Stimulated activated CD8-positive, alpha-beta memory T cell treated with anti-CD3 and anti-CD28 coated beads, Interleukin-7, amount 100 ng/mL, for 24 hours (primary cell): ENCODE data around the gene RPE.

ENCODE experiments used
- DNase-seq: peaks from one replicate; pipeline ENCODE4 v3.0.0-alpha.2; 2020; ENCODE audit warnings: low read depth

Gene RPE

GRCh38 chr2:210002158-210003157 lies at the start of gene RPE:
TSS of gene RPE (plus strand) at chr2:210002638. CDS start at chr2:210002662, 24 bp downstream.
- peak; percentile 96 for DNase-seq

- no peak for DNase-seq
These were observed 46.2 kb upstream of the RPE start for GRCh38 chr2:209956271-209956670.

DNA sequence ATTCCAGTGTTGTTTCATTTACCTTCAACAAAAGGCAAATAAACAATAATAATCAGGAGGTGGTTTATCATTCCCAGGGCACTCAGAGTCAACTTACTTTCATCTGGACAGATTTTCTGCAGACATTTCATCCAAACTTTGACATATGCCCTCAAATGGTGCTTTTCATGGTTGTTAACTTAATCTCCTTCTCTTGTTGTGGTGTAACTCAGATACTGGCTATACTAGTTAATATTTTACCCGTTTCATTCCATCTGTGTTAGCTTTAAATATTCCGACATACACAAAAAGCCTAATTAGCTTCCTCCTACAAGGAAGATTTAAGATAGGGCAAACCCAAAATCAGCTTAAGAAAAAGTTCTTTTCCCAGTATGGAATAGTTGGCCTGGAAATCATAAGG lies 44.4 kb upstream of the RPE start:
- DNase-seq, result no peak

- no peak for DNase-seq
These were observed 42.4 kb upstream of the RPE start for GRCh38 chr2:209960045-209960444.

- no peak for DNase-seq
These were observed 41.5 kb upstream of the RPE start for GRCh38 chr2:209960676-209961630.

DNA sequence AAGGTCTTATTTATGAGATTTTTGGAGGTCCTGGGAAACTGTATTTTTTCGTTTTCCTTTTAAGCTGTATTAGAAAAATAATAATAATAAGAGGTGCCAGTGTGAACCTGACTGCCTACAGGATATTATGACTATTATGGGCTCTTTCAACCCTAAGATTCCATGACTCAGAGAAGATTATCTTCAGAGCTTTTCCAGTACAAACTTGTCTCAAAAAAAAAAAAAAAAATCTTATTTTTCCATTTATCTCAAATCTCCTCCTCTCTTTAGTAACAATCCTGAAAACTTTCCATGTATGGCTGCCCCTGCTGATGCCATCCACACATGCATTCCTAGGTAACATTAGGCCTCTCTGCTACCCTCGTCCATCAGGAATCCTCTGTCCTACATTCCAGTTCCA lies 36.7 kb upstream of the RPE start:
- no peak for DNase-seq

DNA sequence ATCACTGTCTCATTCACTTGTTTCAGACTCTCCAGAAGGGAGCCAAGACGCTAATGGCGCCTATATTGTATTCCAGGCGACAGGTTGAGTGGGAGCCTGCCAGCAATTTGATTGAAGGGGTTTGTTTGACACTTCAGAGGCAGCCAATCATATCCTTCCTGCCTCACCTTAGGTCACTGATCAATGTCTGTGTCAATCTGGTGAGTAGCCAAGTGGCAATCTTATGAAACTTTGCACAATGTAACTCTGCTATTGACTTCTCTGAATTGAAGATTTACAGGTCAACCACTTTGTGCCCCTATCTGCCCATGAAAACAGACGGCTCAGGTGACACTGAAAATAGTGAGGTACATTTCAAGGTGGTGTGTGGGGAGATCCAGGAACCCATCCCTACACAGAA lies 32.7 kb upstream of the RPE start:
- DNase-seq, result no peak

DNA sequence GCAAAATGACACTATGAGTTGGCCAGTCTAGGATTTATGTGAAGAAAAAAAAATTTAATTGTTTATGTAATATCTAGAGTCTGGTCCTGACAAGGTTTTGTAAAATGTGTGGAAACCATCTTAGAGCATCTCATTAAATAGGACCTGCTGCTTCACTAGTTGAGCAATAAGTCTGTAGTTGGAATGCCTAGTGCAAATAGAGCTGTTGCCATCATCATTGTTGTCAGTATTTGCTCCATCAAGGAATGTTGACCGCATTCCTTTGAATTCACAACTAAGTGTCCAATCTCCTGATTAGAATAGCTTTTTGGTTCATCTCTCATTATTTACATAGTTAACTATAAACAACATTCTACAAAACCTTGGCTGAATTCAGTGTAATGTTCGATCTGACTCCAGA lies 32.2 kb upstream of the RPE start:
- DNase-seq, result no peak

DNA sequence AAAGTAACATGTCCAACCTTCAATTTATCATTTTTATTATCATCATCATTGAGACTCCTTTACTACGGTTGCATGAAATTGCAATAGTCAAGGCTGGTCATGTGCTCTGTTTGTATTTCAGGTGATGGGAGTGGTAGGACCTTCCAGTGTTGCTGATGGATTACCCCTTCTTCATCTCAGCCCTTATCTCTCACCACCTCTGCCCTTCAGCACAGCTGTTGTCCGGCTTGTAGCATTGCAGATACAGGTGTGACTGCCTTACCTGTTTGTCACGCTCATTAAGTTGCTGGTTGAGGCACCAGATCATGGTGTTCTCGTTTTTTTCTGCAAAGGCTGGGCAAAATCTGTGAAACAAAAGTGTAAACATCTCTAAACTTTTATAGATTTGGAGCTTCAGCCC lies 31.7 kb upstream of the RPE start:
- no peak for DNase-seq

DNA sequence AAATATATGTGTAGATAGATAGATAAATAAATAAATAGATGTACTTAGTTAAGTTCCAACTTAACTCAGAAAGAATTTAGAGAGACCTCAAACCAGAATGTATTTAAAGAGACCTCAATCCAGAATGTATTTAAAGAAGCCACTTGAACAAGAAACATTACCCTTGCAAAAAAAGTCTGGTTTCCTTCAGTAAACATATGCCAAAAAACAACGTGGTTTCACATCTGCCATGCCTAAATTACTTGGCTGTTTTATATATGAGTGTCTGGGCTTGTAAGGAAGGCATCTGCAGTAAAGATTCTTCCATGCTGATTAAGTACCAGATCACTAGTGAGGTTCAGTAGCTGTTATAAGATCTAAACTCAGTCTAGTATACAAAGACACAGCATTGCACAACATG lies 29.1 kb upstream of the RPE start:
- DNase-seq, result no peak

- no peak for DNase-seq
These were observed 27.9 kb upstream of the RPE start for GRCh38 chr2:209974576-209974975.

DNA sequence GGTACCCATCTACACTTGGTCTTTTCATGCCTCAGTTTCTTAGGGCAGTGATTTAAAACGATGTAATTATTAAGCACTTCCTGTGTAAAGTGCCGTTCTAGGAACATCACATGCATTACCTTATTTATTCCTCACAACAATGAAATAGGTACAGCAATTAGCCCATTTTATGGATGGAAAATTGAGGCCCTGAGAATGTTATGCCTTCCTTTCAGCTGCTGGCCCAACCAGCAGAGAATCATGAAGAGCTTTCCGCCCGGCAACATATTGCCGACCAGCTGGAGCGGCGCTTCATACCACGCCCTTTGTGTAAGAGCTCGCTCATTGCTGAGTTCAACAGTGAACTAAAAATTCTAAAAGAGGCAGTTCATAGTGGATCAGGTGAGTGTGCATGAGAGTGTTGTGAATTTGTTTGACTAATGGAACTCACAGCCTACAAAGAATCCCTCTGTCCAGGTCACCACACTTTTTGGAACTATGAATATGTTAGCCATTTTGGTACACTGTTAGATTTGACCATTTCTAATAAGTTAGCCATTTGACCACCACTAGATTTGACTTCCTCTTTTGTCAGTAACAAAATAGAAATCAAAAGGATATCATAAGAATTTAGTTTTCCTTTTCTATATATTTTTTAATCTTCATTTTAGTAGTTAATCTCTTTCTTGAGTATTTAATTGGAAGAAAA lies 25.6 kb upstream of the RPE start:
- DNase-seq, result no peak

DNA sequence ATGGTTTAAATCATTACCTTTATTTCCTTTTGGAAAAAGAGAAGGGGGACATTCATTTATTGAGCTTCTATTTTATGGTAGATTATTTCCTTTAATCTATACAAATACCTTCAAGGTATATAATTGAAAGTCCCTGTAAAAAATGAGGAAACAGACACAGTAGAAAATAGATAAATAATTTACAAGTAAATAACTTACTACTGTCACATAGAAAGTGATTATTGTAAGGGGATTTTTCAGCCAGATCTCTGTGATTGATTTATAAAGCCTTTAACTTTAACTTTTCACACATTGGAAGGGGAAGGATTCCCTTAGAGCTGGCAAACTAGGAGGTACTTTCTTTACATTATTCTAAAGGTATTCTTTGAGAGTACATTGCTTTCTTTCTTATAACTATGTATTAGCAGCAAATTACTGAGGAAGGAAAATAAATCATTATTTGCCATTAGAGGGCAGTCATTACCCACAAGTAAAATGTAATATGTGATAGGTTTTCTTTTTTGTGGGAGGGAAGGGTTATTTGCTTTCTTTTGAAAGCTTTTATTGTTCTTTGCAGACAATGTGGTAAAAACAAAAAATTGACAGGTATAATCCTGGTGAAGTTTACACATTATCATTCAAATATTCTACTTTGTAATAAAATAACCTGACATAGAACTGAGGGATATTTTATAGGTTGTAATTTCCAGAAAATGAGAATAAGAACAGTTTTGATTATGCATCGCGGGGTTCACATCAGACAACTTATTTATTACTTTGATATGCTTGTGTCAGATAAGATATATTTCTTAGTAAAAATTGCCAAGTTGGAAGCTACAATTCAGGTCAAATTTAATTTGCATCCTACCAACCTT lies 24.8 kb upstream of the RPE start:
- DNase-seq, result no peak

DNA sequence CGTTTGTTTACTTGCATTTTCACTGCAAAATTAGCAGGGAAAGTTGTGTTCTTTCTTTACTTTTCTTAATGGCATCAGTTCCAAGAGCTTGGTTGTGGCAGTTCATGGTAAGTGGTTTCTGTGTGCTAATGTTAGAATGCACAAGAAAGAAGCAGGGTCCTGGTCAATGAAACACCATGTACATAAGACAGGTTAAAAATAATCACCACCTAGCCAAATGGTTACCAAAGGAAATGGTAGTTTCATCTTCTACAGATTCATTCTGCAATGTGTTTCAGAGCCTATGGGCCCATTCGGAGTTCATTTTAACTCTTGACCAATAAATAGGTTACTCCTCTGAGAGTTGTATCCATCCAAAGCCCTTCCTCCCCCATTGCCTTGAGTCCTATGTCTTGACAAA lies 18.1 kb upstream of the RPE start:
- no peak for DNase-seq

GRCh38 chr2:209985874-209986273 lies 16.6 kb upstream of the RPE start:
- DNase-seq, result no peak

GRCh38 chr2:209986415-209986814 lies 16.0 kb upstream of the RPE start:
- DNase-seq, result no peak

GRCh38 chr2:209988010-209988409 lies 14.4 kb upstream of the RPE start:
- DNase-seq, result no peak

DNA sequence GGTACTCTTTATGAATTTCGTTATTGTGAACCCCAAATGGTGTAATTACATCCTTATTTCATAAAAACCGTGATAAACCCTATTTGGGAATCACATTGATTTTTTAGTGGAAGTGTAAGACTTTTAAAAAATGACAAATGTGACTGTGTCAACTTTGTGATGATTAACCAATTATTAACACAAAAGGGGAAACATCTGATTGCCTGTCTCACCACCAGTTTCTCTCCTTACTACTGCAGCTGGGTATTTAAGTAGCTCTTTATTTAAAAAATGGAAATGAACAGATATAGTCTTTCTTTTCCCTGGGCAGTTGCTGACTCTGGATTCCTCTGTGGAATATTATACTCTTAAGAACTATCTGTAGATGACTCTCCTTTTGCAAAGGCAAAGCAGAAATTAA lies 11.6 kb upstream of the RPE start:
- no peak for DNase-seq

DNA sequence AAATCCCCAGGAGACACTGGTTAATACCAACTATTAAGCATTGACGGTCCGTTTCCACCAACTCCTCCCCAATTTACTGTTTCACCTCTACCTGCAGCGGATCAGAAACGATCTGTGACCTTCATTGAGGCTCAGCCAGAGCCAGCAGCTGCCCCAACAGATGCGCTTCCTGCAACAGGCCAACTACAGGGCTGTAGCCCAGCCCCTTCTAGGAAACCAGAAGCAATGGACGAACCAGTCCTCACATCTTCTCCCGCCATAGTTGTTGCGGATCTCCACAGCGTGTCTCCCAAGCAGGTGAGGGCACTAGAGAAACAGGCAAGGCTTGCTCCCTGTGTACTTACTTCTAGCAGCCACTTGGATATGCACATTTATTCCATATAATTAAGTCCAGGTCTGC lies 8.5 kb upstream of the RPE start:
- DNase-seq, result no peak

- DNase-seq, result no peak
These were observed 3.8 kb upstream of the RPE start for GRCh38 chr2:209998596-209998995.
